GM08714 (cell line): ENCODE results near the gene GPR137B.
A peak's percentile ranks its signal among the peaks of the same experiment; 100 is the strongest.

Experiments
- H3K4me3 ChIP-seq: fragments of 200-500 bp; sonication (Bioruptor generic); 2 replicates; pipeline ENCODE4 v1.5.1; 2014; ENCODE audit warnings: mild to moderate bottlenecking, low read length, inconsistent platforms
- ZNF274 ChIP-seq: IDR thresholded peaks from 2 replicates; pipeline ENCODE4 v1.6.1; 2012; ENCODE audit warnings: mild to moderate bottlenecking, low read depth, low read length

GPR137B gene

DNA sequence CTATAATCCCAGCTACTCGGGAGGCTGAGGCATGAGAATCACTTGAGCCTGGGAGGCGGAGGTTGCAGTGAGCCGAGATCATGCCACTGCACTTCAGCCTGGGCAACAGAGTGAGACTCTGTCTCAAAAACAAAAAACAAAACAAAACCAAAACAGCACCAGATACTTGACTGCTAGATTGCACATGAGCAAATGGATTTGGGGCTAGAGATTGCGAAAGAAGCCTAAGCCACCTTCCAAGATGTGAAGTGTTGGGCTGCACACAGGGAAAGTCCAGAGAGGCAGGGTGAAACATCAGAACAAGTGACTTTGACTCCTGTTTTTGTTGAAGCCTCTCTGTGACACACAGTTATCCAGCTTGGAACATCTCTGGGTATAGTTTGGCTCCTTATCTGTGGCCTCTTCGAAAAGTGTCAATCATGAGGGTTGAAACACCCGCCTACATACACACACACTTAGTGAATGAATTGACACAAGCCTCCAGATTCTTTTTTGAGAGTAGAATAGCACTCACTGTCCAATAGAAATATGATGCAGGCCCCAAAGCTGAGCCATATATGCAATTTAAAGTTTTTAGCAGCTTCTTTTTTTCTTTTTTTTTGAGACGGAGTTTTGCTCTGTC lies 34.2 kb upstream of the GPR137B start:
- H3K4me3 ChIP-seq: no peak overlapping the region
- TF ChIP-seq ZNF274: no peak

DNA sequence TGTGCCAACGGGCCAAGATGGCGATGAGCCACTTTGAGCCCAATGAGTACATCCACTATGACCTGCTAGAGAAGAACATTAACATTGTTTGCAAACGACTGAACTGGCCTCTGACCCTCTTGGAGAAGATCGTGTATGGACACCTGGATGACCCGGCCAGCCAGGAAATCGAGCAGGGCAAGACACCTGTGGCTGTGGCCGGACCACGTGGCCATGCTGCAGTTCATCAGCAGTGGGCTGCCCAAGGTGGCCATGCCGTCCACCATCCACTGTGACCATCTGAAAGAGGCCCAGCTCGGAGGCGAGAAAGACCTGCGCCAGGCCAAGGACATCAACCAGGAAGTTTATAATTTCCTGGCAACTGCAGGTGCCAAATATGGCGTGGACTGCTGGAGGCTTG lies 32.2 kb upstream of the GPR137B start:
- H3K4me3 ChIP-seq: no peak overlapping the region
- TF ChIP-seq ZNF274: no peak

- no peak overlapping the region for H3K4me3 ChIP-seq
- no peak for TF ChIP-seq ZNF274
These were observed 30.6 kb upstream of the GPR137B start for GRCh38 chr1:236111527-236112331.

DNA sequence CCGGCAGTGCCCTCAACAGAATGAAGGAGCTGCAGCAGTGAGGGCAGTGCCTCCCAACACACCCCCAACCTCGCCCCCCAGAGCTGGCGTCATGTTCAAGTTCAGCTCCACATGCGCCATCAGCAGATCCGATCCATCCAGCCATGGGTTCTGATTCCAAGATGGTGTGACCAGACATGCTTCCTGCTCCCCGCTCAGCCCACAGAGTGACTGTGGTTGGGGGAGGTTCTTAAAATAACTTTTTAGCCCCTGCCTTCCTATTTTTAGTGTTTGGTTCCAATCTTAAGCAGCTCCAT lies 30.1 kb upstream of the GPR137B start:
- no peak for TF ChIP-seq ZNF274
- H3K4me3 ChIP-seq: no peak overlapping the region

GRCh38 chr1:236113324-236114032 lies 28.9 kb upstream of the GPR137B start:
- no peak overlapping the region for H3K4me3 ChIP-seq
- no peak for TF ChIP-seq ZNF274

DNA sequence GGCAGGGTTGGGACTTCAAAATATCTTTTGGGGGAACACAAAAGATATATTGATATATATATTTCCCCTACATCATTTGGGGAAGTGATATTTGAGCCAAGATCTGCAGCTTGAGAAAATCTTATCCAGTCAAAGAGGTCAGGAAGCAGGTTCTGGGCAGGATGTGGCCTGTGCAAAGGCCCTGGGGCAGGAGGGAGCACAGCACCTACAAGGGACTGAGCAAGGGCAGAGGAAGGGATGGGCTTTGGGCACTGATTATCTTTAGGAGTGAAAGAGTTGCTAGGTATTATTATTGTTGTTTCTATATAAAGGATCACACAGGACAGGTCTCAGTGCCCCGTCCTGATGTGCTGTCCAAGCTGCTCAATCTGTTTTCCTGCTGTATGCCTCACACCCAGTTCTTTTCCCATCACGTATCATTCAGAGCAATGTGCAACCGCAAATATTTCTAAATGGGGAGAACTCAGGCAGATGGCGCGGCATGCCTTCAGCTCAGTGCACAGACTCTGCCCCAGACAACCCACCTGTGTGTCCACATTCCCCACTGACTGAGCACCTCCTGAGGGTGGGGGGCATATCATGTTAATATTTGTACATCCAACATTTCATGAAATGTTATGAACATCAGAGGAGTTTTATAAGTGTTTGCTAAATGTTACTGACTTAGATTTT lies 28.1 kb upstream of the GPR137B start:
- H3K4me3 ChIP-seq: no peak overlapping the region
- TF ChIP-seq ZNF274: no peak

- H3K4me3 ChIP-seq: no peak overlapping the region
- TF ChIP-seq ZNF274: no peak
These were observed 24.6 kb upstream of the GPR137B start for GRCh38 chr1:236117710-236118109.

- no peak for TF ChIP-seq ZNF274
- H3K4me3 ChIP-seq: no peak overlapping the region
These were observed 22.3 kb upstream of the GPR137B start for GRCh38 chr1:236119943-236120484.

DNA sequence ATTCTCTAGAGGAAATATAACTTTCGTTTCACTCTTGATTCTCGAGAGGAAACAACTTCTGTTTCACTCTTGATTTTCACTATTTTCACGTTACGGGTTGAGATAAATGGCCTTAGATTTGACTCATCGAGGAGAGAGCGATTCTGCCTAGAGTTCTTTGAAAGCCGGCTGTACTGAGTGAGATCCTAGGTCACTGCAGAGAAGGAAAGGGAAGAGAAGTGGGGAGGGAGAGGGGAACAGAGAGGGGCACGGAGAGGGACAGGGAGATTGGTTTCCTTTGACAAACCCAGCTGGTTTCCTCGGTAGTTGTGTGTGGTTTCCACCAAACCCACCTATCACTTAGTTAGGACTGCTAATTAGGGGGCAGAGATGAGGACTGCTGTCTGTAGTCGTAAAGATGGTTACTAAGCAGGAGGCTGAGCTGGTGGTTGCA lies 21.6 kb upstream of the GPR137B start:
- peak overlapping the region; percentile 7; the same call in 1 of the 2 replicates for H3K4me3 ChIP-seq
- no peak for TF ChIP-seq ZNF274

DNA sequence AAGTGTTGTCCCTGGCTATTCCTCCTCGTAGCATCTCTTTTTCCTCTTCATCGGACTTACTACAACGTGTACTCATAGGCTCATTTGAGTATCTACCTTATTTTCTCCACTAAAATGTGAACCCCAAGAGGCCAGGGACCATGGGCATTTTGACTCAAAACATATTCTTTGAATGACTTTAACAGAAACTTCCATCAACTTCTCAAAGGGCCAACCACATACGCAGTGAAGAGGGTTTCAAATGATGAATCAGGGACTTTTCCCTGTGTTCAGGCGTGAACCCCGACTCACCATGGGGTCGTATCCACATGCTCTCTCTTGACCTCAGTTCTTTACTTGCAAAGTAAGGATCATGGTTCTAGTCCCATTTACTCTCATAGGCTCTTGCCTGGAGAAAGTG lies 20.2 kb upstream of the GPR137B start:
- H3K4me3 ChIP-seq: no peak overlapping the region
- TF ChIP-seq ZNF274: no peak

DNA sequence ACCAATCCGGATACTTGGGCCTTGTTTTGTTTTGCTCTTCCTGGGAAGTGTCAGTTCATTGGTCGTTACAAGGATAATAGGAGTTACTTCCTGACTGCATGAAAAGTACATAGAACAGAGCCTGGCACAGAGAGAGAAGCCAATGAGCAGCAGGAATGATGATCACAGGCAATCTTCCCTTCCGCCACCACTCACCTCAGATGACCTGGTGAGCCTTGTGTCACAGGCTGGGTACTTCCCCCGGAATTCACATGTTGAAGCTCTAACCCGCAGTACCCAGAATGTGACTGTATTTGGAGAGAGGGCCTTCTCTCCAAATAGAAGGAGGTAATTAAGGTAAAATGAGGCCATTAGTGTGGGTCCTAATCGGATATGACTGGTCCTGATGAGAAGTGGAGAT lies 18.8 kb upstream of the GPR137B start:
- no peak overlapping the region for H3K4me3 ChIP-seq
- TF ChIP-seq ZNF274: no peak

GRCh38 chr1:236124965-236125364 lies 17.4 kb upstream of the GPR137B start:
- no peak for TF ChIP-seq ZNF274
- H3K4me3 ChIP-seq: no peak overlapping the region

DNA sequence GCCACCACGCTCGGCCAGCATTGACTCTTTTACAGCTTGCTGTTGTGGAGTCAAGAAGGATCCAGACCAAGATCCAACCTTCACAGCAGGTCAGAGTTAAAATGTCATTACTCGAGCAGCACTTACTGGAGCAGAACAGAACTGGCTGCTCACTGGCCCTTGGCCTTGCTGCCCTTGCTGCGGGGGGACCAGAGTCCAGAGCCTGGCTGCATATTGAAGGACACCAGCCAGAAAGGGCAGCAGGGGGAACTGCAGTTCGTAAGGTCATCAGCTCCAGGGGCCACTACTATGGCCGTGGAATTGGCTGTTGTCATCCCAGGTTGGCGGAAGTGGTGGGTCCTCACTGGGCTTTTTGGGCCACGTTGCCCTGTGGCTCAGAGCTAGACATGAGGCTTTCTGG lies 15.3 kb upstream of the GPR137B start:
- no peak for TF ChIP-seq ZNF274
- no peak overlapping the region for H3K4me3 ChIP-seq

DNA sequence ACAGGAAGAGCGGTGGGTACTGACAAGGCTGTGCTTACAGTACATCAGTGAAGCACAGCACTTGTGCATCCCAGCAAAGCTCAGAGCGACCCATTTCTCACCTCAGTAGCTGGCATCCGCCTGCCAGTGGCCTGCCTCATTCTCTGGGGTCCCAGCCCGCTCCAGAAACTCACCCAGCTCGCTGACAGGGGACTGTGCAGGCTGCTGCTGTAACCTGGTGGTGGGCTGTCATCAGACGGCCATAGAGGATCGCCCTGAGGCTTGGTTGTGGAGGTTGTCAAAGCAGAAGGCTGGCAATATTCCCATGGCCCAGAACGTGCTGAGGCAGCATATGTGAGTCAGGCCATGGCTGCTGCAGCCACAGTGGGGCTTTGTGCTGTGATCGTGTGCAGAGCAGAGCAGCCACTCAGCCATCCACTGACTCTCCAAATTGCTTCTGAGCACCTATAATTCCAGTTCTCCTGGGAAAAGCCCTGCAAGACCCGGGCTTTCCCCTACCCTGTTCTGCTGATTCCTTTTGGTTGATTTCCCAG lies 13.6 kb upstream of the GPR137B start:
- no peak overlapping the region for H3K4me3 ChIP-seq
- TF ChIP-seq ZNF274: no peak
